Peyer's patch (tissue), 4 donors: ENCODE measurements around the gene HEXIM2.

Experiments
- CTCF ChIP-seq, 6 experiments: fragments of 450-650 bp in 4 of 6; fragments of 200-600 bp in 2 of 6; sonication (generic) in 1 of 6; IDR thresholded peaks; one replicate each; pipeline ENCODE4 v1.5.1; 2017 to 2019; ENCODE audit warnings: antibody characterized with exemption in 6 of 6, mild to moderate bottlenecking in 3 of 6, moderate library complexity in 1 of 6
- POLR2A ChIP-seq, 2 donors: fragments of 450-650 bp; IDR thresholded peaks; one replicate each; pipeline ENCODE4 v1.5.1; 2017; ENCODE audit warnings: antibody characterized with exemption in 2 of 2, mild to moderate bottlenecking in 2 of 2, moderate library complexity in 2 of 2

- TF ChIP-seq CTCF (IDR thresholded peaks at IDR 0.05) (no peak), POLR2A (IDR thresholded peaks at IDR 0.05) (peak in 1 of 2 donors; percentile 11)
Measured at GRCh38 chr17:45144199-45145034, 17.3 kb upstream of the HEXIM2 start.
